HG03571 (cell line): Measurements from ENCODE around the gene ATL3.
A peak's percentile ranks its signal among the peaks of the same experiment; 100 is the strongest.
"Not testable (repeated sequence)": the region's sequence is repeated elsewhere in the genome, so short reads cannot be mapped to it uniquely, and the experiment has no call there.

ENCODE experiments used
- ATAC-seq: cut with Tn5 transposase; IDR thresholded peaks from one replicate; pipeline ENCODE4 v1.9.1; 2021; ENCODE audit not compliant: unreplicated experiment

ATL3 gene

GRCh38 chr11:63671322-63672155 lies at the start of gene ATL3:
Gene ATL3, minus strand, starts transcription at chr11:63671376. Its CDS starts 41 bp downstream, at chr11:63671335.
- peak; percentile 85 for ATAC-seq

DNA sequence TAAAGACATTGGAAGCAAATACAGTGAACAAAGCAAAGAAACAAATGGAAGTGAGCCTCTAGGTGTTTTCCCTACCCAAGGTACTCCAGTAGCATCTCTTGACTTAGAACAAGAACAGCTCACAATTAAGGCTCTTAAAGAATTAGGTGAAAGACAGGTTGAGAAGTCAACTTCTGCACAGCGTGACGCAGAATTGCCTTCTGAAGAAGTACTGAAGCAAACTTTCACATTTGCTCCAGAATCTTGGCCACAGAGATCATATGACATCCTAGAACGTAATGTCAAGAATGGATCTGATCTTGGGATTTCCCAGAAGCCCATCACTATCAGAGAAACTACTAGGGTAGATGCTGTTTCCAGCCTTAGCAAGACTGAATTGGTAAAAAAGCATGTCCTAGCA lies 49.4 kb upstream of the ATL3 start:
- ATAC-seq: no peak

DNA sequence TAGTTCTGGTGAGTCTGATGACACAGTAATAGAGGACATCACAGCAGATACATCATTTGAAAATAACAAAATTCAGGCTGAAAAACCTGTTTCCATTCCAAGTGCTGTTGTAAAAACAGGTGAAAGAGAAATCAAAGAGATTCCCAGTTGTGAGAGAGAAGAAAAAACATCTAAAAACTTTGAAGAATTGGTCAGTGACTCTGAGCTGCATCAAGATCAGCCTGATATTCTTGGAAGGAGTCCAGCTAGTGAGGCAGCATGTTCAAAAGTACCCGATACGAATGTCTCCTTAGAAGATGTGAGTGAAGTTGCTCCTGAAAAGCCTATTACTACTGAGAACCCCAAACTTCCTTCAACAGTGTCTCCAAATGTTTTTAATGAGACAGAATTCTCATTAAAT lies 48.8 kb upstream of the ATL3 start:
- ATAC-seq: no peak

DNA sequence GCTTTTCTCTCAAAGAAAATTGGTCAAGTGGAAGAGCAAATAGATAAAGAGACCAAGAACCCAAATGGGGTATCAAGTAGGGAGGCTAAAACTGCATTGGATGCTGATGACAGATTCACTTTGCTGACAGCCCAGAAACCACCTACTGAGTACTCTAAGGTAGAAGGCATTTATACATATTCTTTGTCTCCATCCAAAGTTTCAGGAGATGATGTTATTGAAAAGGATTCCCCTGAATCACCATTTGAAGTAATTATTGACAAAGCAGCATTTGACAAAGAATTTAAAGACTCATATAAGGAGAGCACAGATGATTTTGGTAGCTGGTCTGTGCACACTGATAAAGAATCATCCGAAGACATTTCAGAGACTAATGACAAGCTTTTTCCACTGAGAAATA lies 47.8 kb upstream of the ATL3 start:
- ATAC-seq: no peak

DNA sequence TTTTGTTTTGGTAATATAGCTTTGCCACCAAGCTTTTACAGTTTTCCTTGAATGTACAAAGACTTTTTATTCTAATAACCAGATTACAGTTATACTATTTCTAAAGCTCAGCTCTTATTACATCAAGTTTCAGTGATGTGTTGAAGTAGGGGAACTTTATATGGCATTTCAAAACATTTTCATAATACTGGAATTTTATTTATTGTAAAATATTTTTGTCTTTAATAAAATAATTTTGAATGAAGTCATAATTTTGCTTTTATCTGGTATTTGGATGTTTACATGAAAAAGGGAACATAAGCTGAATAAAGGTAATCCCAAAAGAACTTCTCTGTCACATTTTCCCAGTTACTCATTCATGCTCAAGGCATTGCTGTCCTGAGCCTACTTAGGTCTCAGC lies 44.9 kb upstream of the ATL3 start:
- ATAC-seq: no peak

GRCh38 chr11:63713766-63714165 lies 42.6 kb upstream of the ATL3 start:
- no peak for ATAC-seq

GRCh38 chr11:63711838-63712237 lies 40.7 kb upstream of the ATL3 start:
- ATAC-seq: no peak

GRCh38 chr11:63710476-63711217 lies 39.5 kb upstream of the ATL3 start:
- no peak for ATAC-seq

DNA sequence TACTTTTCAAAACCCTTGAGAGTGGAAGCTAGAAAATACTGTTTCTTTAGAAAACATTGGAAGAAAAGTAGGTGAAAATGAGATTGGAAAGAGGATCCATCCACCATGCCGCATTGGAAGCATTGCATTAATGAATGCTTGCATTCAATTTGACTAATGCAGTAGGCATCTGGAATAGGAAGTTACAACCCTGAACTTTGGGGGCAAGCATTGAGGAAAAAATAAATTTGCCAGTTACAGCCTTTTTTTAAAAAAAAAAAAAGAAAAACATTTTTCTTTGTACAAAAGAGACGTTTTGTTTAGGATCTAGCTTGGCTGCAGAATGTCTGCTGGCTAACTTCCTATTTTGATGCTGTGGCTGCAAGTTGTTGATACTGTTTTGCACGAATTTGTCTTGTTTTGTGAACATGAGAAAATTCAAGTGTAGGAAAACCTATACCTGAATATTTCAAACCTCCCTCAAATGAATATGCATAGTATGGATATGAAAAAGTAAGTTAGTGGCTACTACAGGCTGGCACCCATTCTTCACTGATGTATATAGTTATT lies 38.2 kb upstream of the ATL3 start:
- ATAC-seq: no peak

- no peak for ATAC-seq
Measured at GRCh38 chr11:63708764-63709163, 37.6 kb upstream of the ATL3 start.

- no peak for ATAC-seq
Measured at GRCh38 chr11:63705526-63705925, 34.4 kb upstream of the ATL3 start.

GRCh38 chr11:63699896-63700295 lies 28.7 kb upstream of the ATL3 start:
- no peak for ATAC-seq

DNA sequence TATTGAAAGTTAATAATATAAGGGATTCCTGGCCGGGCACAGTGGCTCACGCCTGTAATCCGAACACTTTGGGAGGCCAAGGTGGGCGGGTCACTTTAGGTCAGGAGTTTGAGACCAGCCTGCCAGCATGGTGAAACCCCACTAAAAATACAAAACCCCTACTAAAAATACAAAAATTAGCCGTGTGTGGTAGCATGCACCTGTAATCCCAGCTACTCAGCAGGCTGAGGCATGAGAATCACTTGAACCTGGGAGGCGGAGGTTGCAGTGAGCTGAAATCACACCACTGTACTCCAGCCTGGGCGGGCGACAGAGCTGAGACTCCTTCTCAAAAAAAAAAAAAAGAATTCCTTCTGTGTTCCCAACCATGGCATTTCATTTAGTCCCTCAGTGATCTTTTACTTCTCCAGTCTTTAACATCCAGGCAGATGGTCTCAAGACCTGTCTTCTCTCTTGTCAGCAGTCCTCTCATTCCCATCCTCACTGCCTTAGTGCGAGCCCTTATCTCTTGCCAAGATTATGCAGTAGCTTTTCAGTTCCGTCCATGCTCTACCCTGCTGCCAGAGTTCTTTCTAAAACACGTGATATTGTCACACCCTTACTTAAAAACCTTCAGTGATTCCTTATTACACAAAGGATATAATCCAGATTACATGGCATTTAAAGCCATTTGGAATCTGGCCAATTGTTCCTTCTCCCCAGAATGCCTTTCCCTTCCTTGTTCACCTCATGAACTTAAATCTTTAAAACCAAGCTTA lies 28.0 kb upstream of the ATL3 start:
- no peak for ATAC-seq

GRCh38 chr11:63694596-63694995 lies 23.4 kb upstream of the ATL3 start:
- no peak for ATAC-seq

DNA sequence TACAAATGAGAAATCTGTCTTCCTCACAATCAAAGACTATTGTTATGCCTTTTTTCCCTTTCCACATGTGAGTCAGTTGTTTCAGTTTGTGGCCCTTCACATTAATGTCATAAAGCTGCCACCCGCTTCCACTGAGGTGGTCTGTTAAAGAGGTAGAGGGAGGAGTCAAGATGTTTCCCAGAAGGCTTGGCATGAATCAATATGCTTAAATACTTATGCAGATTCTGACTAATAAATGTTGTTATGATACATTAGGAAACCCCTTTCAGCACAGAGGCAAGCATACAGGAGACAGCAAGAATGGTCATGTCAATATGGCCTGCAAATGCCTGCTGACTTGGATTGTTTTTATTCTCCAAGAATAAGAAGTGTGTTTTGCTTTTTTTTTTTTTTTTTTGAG lies 16.7 kb upstream of the ATL3 start:
- ATAC-seq: no peak

DNA sequence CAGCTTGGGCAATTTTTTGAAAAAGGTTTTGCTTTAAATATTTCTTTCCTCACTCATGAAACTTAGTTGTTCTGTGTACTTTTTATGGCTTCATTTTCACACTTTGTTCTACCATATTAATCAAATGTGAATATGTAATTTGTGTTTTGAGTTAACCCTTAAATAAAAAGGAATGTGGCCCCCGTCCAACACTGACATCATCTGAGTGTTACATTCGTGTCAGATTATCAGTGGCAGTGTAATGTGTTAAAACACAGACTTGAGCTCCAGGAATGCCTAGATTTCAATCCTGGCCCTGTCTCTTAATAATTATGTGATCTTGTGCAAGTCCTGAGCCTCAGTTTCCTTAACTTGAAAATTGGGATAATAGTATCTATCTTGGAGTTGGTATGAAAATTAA lies 15.8 kb upstream of the ATL3 start:
- ATAC-seq: no peak

DNA sequence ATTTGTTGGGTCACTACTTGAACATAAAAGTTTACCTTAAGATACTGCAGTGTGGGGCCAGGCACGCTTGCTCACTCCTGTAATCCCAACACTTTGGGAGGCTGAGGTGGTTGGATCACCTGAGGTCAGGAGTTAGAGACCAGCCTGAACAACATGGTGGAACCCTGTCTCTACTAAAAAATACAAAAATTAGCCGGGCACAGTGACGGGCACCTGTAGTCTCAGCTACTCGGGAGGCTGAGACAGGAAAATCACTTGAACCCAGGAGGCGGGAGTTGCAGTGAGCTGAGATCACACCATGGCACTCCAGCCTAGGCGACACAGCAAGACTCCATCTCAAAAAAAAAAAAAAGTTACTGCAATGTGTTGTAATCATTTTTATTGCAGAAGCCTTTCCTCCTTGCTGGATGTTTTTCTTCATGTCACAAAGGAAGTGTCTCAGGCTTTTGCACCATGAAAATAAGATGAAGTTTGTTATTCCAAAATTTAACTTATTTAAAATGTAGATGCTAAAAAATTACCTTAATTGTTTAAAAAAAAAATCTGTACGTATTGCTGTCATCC lies 14.1 kb upstream of the ATL3 start:
- not testable (repeated sequence) for ATAC-seq

DNA sequence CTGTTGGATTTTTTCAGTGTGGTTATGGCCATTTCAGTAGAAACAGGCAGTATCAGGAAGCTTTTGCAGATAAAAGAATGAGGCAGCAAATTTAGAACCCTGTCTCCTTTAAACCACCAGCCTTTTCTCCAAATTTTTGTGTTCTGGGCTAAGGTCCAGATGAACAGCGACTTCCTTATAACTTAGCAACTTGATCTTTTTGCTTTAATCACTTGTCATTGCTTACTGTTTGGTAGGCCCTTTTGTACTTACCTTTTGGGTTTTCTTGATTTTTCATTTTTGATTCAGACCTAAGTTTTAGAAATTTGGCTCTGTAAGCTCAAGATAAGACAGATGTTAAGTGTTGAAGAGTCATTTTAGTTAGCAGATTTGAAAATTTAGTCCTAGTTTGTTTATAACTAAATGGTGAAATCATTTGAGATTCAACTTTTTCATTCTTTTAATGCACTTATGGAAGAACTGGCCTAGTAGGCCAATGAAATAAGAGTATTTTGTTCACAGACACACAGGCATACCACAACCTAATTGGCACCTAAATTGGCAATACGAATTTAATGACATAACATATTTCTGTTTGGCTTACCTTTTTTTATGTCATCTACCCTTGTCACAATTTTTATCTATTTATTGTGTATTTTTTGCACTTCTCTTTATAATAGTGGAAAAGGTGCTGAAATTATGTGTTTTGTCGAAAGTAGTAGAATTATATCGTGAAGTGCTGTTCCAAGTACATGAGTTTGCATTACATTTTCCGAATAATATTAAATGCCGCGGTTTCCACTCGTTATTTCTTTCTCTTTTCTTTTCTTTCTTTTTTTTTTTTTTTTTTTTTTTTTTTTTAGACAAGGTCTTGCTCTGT lies 12.2 kb upstream of the ATL3 start:
- no peak for ATAC-seq

DNA sequence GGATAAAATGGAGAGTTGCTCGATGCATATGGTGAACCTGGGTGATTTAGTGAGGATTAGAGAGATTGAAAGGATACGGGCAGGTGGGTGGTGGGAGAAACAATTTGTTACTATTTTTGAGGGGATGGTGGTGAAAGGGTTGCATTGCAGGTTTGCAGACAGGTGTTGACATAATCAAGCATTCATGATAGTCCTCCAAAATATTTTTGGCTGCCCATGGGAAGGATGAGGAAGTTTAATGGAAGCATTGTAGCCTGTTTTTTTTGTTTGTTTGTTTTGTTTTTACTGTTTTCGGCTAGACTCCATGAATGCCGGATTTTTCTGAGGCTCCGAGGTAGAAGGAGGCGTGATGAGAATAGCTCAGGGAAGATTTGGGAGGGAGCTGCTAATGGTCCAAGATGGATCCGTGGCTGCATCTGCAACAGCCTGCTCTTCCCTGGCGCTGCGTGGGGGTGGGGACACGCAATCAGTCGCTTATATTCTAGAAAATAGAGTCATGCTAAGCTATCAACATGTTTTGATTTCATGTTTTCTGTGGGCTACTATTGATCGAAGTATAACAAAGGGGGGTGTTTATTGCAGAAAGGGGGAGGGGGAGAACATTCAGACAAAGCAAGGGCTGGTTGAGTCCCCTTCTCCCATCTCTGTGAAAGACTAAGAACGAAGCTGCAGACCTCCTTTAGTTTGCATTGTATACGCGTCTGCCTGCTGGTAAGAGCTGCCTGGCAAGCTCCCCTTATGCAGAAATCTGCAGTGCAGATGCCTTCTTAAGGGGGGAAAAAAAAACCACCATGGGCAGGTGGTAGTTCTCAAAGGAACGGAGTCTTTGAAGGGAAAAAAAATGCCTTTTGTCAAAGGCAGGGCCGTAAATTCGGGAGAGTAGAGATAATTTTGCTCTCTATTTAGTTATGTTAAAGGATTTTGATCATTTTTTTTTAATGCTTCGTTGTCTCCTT lies 11.2 kb upstream of the ATL3 start:
- ATAC-seq: no peak
